Testis (tissue), 3 donors: ENCODE measurements around the gene CPEB1. TPM values are rescaled to one million over a fixed set of nuclear protein-coding genes. Genes with fewer than 3 reads are reported as not detected.
A peak's percentile ranks its signal among the peaks of the same experiment; 100 is the strongest.

ENCODE experiments used
- DNase-seq: peaks from one replicate; pipeline ENCODE4 v3.0.0-alpha.2; 2019
- H3K27ac ChIP-seq, 2 donors: fragments of 200-600 bp; sonication (generic); one replicate each; pipeline ENCODE4 v1.5.1; 2019
- H3K27me3 ChIP-seq: fragments of 200-600 bp; sonication (generic); one replicate; pipeline ENCODE4 v1.5.1; 2019
- H3K36me3 ChIP-seq: fragments of 200-600 bp; sonication (generic); one replicate; pipeline ENCODE4 v1.5.1; 2017; ENCODE audit warnings: low read depth; ENCODE audit errors: missing control alignments
- H3K4me1 ChIP-seq: fragments of 200-600 bp; sonication (generic); one replicate; pipeline ENCODE4 v1.5.1; 2019
- H3K4me3 ChIP-seq, 2 donors: fragments of 200-600 bp; sonication (generic); one replicate each; pipeline ENCODE4 v1.5.1; 2017 to 2019
- H3K9me3 ChIP-seq: fragments of 200-600 bp; sonication (generic); one replicate; pipeline ENCODE4 v1.5.1; 2017
- CTCF ChIP-seq, 3 experiments: fragments of 450-650 bp in 2 of 3; fragments of 200-600 bp in 1 of 3; sonication (generic) in 1 of 3; IDR thresholded peaks; one replicate each; pipeline ENCODE4 v1.5.1; 2016 to 2019; ENCODE audit warnings: antibody characterized with exemption in 3 of 3, mild to moderate bottlenecking in 2 of 3, moderate library complexity in 1 of 3
- POLR2A ChIP-seq: fragments of 450-650 bp; IDR thresholded peaks from one replicate; pipeline ENCODE4 v1.6.1; 2017; ENCODE audit warnings: antibody characterized with exemption, mild to moderate bottlenecking, moderate library complexity
- WGBS, 2 donors: methylation state at CpG; one replicate each; pipeline ENCODE4 v1.1.5; 2018; 5-methylcytosine and 5-hydroxymethylcytosine counted together
- intact Hi-C: fragments of 100-400 bp; cut with DNase I; formaldehyde crosslinking; loops from one replicate; pipeline ENCODE4 v1.15.1; 2023; ENCODE audit warnings: low total_unique reads
- polyA plus RNA-seq: library from polyadenylated mRNA; stranded (reverse); fragments of 350-450 nt; fragmentation: Illumina TruSeq; extraction: RNeasy Lipid Tissue Mini Kit (QIAGEN cat#74804); gene quantifications from one replicate; pipeline ENCODE4 v1.2.3, GENCODE V29; 2014; ENCODE audit warnings: low read depth, low replicate concordance; ENCODE audit not compliant: insufficient read depth
- total RNA-seq, 2 donors: library from RNA; depleted of rRNA; stranded (reverse); fragments of >200 nt; gene quantifications; one replicate each; pipeline ENCODE4 v1.2.3, GENCODE V29; 2016

CPEB1 gene
- total and polyA plus RNA-seq, 3 donors from 2014 or later, result 60.8 to 89.1 (median 74.3) TPM

GRCh38 chr15:82651708-82652107 lies 4.5 kb upstream of the CPEB1 start:
- intact Hi-C loops, result no loop called here
- Histone ChIP-seq H3K27me3 (no peaks in the 10 kb centered on the region), H3K4me3 (no peak overlapping the region), H3K9me3 (no peaks in the 10 kb centered on the region), H3K4me1 (no peaks in the 10 kb centered on the region), H3K36me3 (no peaks in the 10 kb centered on the region), H3K27ac (no peak overlapping the region)
- TF ChIP-seq POLR2A, result no peak
- DNase-seq, result no peak
- 90 to 95% methylated on average over 2 of the region's 2 CpGs for WGBS, 2 donors

GRCh38 chr15:82650046-82650670 lies 3.0 kb upstream of the CPEB1 start:
- H3K9me3 ChIP-seq, result no peaks in the 10 kb centered on the region
- no peaks in the 10 kb centered on the region for H3K36me3 ChIP-seq
- H3K4me3 ChIP-seq, result no peak overlapping the region
- TF ChIP-seq CTCF (IDR thresholded peaks at IDR 0.05) (no peak), POLR2A (no peak)
- H3K27ac ChIP-seq, result no peak overlapping the region
- H3K4me1 ChIP-seq, result no peaks in the 10 kb centered on the region
- no peaks in the 10 kb centered on the region for H3K27me3 ChIP-seq
- no peak for DNase-seq
- intact Hi-C loops, result no loop called here

GRCh38 chr15:82649226-82649999 lies 2.2 kb upstream of the CPEB1 start:
- no peaks in the 10 kb centered on the region for H3K27me3 ChIP-seq
- H3K9me3 ChIP-seq, result no peaks in the 10 kb centered on the region
- no peak for TF ChIP-seq POLR2A
- TF ChIP-seq CTCF (IDR thresholded peaks at IDR 0.05), result no peak
- DNase-seq, result no peak
- no peak overlapping the region for H3K4me3 ChIP-seq
- H3K36me3 ChIP-seq, result no peaks in the 10 kb centered on the region
- intact Hi-C loops, result no loop called here
- WGBS, 2 donors, result 57 to 69% methylated on average over 11 of the region's 11 CpGs
- no peaks in the 10 kb centered on the region for H3K4me1 ChIP-seq
- H3K27ac ChIP-seq, result no peak overlapping the region

GRCh38 chr15:82648257-82649103 lies 1.3 kb upstream of the CPEB1 start:
- Histone ChIP-seq H3K4me1 (no peaks in the 10 kb centered on the region), H3K27me3 (no peaks in the 10 kb centered on the region), H3K36me3 (no peaks in the 10 kb centered on the region), H3K27ac (peak overlapping the region; percentile 64 to 79), H3K4me3 (peak overlapping the region; percentile 58 to 67), H3K9me3 (no peaks in the 10 kb centered on the region)
- 14 to 20% methylated on average over 35 to 41 of the region's 41 CpGs for WGBS, 2 donors
- DNase-seq, result peak; percentile 33
- no peak for TF ChIP-seq CTCF (IDR thresholded peaks at IDR 0.05)
- TF ChIP-seq POLR2A, result no peak
- intact Hi-C loops, result no loop called here

- H3K36me3 ChIP-seq, result no peaks in the 10 kb centered on the region
- no peak for TF ChIP-seq CTCF (IDR thresholded peaks at IDR 0.05)
- TF ChIP-seq POLR2A, result no peak
- no peaks in the 10 kb centered on the region for H3K4me1 ChIP-seq
- no peaks in the 10 kb centered on the region for H3K27me3 ChIP-seq
- peak overlapping the region; percentile 64 to 79 for H3K27ac ChIP-seq
- H3K9me3 ChIP-seq, result no peaks in the 10 kb centered on the region
- DNase-seq, result peak; percentile 65
- H3K4me3 ChIP-seq, result peak overlapping the region; percentile 58 to 67
- WGBS, 2 donors, result 0% methylated on average over 8 of the region's 49 CpGs; no CpG with 5 or more reads in 1 of the 2 donors
- intact Hi-C loops, result no loop called here
Observed at GRCh38 chr15:82647835-82648256, 683 bp upstream of the CPEB1 start.
